Hematopoietic multipotent progenitor cell (in vitro differentiated cells): ENCODE measurements around the gene ASB18. TPM values are rescaled to one million over a fixed set of nuclear protein-coding genes. Genes with fewer than 3 reads are reported as not detected.

ENCODE experiments used
- DNase-seq, 3 donors: peaks; one replicate each; pipeline ENCODE4 v3.0.0-alpha.2; 2011 to 2015; ENCODE audit warnings: low read depth in 2 of 3, low spot score in 2 of 3
- total RNA-seq: library from RNA; depleted of rRNA; stranded (reverse); fragments of >200 nt; gene quantifications from one replicate; pipeline ENCODE4 v1.2.3, GENCODE V29; 2012

Gene ASB18
- total RNA-seq, 1 donor = under 0.01 TPM

DNA sequence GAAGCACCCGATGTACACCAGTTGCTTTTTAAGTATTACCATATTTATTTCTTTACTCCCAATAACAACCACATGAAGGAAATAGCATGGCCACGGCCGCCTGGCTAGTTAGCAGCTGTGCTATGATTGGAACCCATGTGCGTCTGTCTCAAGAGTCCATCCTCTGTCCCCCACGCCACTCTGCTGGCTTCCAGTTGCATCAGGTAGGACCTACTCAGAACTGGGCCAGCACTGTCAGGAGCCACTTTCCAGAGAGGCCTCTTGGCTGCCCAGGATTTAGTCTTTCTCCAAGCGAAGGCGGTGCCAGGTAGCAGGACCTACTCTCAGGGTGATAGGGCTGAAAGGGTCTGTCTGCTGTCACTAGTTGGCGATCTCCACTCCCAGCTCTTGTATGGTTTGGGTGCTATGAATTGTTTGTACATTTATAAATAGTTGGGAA is 22.1 kb downstream of the ASB18 start:
- no peak for DNase-seq

DNA sequence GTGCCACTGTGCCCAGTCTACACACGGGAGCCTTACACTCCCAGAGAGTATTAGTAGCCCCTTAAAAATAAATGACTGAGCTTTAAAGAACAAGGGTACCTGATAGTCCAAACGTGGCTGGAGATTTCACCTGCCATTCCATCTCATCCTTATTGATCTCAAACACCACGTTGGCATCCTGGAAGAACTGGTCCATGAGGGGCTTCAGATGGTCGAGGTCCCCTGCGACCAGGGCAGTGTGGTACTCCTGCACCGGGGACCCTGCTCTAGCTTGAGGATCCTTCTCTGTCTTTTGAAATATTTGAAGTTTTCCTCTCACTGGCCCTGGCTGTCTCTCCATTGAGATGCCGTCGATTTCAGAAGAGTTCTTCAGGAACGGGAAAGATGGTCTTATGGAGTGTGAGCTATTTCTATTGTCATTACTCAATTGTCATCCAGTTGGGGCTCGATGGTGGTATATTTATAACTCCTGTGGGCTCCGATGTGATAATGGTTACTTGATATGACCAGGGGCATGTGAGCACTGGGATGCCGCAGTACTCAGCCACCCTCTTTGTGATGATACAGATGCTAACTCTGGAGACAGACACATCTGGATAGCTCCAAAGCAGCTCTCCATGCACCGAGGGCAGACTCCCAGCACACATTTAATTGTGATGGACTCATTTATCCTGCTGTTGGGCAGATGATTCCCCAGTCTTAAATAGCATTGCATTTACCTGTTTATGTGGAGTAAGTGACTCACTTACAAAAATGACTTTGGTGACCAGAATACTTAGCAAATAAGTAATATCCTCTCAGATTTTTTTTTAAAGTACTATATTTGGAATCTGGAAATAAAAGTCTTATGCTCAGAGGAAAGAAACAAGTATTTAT is 22.8 kb downstream of the ASB18 start:
- no peak for DNase-seq

GRCh38 chr2:236240228-236240990 is 23.8 kb downstream of the ASB18 start:
- no peak for DNase-seq

DNA sequence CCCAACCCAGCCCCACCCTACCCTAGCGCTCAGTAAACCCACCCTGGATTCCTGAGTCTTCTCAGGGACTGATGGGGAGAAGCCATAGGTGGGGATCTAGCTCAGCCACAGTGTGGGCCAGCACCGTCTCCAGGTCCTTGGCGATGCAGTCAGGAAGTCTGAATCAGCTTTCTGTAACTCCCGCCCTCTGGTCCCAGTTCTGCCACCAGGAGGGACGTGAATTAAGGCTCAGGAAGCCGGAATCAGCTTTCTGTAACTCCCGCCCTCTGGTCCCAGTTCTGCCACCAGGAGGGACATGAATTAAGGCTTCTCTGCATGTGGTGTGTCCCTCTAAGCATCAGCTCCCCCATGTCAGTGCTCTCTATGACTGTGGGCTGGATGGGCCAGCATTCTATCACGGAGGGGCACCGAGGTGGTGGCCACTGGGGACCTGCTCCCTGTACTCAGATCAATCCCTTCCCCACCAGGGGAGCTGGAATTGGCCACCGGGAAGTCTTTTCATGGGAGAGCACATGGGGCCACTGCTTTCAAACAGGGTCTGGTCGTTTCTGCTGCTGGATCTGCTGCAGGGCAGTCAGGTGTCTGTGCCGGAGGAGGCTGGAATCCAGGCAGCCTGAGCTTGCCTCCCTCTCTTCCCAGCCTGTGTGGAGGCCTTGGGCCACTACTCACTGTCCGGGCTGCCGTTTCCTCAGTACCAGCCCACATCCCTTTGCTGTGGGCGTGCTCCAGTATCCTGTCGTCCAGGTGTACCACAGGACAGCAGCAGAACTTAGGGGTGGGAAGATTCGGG is 24.7 kb downstream of the ASB18 start:
- no peak for DNase-seq

GRCh38 chr2:236238751-236239150 is 25.5 kb downstream of the ASB18 start:
- DNase-seq = no peak

DNA sequence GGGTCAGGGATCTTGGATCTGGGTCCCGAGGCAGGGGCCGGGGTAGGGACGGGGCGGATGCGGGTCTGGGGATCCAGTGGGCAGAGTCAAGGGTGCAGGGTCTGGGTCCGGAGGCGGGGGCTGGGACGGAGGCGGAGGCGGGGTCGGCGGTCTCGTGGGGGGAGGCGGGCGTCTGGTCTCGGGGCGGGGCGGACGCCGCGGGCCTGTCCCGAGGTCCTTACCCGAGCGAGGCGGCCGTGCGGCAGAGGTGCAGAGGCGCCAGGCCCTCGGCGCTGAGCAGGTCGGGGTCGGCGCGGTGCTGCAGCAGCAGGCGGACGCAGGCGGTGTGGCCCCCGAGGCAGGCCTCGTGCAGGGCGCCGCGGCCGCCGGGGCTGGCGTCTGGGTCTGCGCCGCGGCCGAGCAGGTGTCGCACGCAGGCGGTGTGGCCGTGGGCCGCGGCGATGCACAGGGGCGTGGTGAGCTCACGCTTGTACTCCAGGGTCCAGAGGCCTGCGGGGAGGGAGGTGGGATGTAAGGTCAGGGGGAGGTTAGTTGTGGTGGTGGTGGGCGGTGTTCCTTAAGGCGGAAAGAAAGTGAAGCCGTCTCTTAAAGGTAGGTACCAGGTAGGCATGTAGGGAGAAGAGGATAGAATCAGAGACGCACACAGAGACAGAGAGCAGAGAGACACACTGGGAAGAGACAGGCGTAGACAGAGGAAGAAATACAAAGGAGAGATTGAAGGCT is 26.6 kb downstream of the ASB18 start:
- DNase-seq = no peak

DNA sequence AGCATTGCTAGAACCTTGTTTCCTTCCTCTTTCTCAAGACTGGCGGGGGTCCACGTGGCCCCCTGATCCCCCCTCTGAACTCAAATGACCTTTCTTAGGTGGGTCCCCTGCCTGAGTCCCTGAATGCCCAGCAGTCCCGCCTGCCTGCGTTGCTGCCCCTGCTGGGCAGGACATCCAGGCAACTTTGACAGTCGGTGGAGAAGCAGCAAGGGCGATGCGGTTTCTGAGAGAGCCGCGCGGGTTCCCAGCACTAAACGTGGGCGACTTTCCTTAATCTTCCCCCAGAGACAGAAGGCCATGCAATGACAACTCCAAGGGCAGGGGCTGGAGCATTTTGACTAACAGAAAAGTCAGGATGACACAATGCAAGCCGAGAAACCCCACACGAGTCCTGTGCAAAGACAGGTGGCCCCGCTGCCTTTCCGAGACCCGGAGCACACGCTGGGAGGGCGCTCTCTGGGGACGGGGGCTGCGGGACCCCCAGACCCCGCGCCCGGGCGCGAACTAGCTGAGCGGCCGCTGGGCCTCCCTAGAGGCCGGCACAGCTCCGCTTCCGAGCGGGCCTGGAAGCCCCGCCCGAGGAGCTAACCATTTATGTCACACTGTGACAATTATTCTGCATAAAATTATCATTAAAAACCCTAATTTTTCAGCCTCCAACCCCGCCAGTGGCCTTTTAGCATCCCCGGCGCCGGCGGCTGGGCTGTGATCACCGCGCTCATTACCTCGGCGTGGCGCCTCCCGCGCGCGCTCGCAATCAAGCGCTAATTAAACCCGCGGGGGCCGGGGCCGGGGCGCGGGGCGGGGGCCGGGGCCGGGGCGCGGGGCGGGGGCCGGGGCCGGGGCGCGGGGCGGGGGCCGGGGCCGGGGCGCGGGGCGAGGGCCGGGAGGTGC is 27.4 kb downstream of the ASB18 start:
- peak in 1 of 3 donors; percentile 26 for DNase-seq

DNA sequence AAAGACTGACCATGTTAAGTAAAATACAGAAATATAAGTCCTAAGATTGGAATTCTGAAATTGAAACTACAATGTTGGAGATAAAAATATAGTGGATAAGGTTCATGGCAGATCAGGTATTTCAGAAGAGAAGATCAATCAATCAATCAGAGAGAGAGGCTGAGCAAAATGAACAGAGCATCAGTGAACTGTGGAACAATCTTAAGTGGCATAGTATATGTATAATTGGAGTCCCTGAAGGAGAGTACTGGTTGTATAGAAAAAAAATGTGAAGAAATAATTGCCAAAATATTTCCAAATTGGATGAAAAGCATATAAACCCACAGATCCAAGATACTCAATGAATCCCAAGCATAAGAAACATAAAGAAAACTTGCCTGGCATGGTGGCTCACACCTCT is 35.0 kb downstream of the ASB18 start:
- no peak for DNase-seq

DNA sequence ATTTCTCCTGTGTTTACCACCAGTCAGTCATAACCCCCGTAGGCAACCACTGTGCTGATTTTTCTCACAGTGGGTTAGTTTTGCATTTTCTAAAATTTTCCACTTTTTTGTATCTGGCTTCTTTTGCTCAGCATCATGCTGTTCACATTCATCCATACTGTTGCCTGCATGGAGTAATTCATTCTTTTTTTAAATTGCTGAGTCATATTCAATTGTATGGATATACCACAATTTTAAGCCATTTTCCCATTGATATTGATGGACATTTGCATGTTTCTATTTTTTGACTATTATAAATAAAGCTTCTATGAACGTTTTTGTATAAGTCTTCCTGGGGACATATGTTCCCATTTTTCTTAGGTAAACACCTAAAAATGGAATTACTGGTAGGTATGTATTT is 40.5 kb downstream of the ASB18 start:
- DNase-seq = no peak

DNA sequence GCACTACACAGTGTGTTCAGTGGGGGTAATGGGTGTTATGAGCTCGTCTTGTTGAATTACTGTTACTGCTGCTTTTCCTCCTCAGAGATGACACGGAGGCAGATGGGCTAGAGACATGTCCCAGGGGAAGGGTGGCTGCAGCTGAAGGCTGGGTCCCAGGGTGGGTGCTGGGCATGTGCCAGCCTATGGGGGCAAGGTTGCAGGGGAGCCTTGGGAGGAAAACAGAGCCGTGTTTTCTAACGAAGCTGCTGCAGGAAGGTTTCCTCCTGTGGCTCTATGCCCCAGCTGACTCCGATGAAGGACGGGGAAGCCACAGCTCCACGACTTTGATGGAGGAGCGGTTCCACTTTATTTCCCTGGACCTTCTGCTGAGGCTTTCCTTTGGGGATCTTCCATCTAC is 42.4 kb downstream of the ASB18 start:
- no peak for DNase-seq

- no peak for DNase-seq
Observed at GRCh38 chr2:236219411-236219810, 44.8 kb downstream of the ASB18 start.

DNA sequence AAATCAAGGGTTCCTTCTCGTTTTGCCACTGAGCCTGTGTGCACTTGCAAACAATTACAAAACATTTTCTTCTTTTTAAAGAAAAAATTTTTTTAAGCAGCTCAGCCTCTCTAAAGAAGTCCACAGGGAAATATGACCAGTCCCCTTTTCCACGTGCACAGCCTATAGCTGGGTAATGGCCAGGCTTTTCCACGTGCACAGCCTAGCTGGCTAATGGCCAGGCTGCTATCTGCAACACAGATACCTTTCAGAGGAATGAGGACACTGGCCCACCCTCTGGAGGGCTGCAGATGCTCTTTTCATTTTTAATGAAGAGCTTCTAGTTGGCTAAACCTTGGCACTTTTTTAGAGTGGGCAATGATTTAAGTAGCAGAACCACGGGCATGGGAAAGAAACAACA is 46.3 kb downstream of the ASB18 start:
- no peak for DNase-seq

GRCh38 chr2:236216711-236217110 is 47.5 kb downstream of the ASB18 start:
- no peak for DNase-seq

GRCh38 chr2:236215761-236216333 is 48.4 kb downstream of the ASB18 start:
- no peak for DNase-seq

GRCh38 chr2:236215196-236215595 is 49.0 kb downstream of the ASB18 start:
- no peak for DNase-seq

DNA sequence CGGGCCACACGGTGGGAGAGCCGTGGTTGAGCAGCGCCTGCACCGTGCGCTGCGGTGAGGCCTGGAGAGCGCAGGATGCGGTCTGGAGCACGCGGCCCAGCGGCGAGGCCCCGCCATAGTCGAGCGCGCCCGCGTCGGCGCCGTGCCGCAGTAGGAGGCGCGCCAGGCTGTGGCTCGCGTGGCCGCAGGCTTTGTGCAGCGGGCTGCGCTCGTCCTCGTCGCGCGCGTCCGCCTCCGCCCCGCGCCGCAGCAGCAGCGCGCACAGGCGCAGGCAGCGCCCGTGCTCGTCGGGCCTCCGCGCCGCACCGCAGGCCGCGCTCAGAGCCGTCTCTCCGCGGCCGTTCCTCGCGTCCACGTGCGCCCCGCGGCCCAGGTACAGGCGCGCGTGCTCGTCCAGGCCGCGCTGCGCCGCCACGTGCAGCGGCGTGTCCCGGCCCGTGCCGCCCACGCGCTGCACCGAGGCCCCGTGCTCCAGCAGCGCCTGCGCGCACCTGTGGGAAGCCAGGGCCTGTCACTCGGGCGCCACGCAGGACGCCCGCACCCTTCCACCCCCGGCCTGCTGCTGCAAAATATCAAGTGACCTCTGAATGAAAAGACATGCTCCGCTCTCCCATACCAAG is 49.7 kb downstream of the ASB18 start:
- DNase-seq = no peak

- DNase-seq = no peak
Observed at GRCh38 chr2:236211296-236211695, 52.9 kb downstream of the ASB18 start.

DNA sequence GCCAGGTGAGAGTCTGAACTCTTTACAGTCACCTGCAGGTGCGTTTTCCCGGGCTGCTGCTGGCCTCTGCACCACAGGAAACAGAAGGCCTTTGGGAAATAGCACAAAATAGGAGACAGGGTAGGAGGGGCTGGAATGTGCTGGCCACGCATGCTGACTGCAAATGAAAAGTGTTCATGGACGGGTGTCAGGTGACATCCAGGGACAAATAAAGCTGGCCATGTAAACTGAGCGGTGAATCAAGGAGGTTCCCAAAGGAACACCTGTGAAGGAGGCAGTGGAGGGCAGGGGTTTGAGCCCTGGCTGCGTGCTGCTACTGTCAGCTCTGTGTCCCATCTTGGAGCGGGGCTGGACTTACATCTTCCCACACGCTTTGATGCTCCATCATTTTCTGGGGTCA is 53.7 kb downstream of the ASB18 start:
- no peak for DNase-seq

DNA sequence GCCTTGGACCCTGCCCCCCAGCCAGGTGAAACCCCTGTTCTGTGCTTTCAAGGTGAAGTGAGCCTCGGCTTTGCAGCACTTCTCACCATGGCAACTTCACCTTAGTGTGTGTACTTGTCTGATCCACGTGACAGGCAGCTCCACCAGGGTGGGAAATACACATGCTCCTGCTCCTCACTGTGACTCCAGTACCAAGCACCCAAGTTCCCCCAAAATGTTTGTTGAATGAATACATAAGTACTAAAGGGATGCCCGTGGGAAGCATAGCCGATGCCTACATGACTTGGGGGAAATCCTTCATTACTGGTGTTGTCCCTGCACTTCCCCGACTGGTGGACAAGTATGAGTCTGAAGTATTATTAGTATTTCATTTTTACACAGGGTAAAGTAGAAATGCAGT is 54.2 kb downstream of the ASB18 start:
- no peak for DNase-seq
